HG02970 (cell line): ENCODE data around the gene ANGPTL7.
"Not testable (repeated sequence)": the region's sequence is repeated elsewhere in the genome, so short reads cannot be mapped to it uniquely, and the experiment has no call there.

Source experiments
- ATAC-seq: cut with Tn5 transposase; IDR thresholded peaks from one replicate; pipeline ENCODE4 v1.9.1; 2021; ENCODE audit warnings: mild to moderate bottlenecking, moderate library complexity, moderate number of reproducible peaks; ENCODE audit not compliant: unreplicated experiment, low FRiP score

ANGPTL7 gene

GRCh38 chr1:11188858-11189451 is at the start of gene ANGPTL7:
Gene ANGPTL7, plus strand, starts transcription at chr1:11189355. Its CDS starts 225 bp downstream, at chr1:11189580.
- no peak for ATAC-seq

DNA sequence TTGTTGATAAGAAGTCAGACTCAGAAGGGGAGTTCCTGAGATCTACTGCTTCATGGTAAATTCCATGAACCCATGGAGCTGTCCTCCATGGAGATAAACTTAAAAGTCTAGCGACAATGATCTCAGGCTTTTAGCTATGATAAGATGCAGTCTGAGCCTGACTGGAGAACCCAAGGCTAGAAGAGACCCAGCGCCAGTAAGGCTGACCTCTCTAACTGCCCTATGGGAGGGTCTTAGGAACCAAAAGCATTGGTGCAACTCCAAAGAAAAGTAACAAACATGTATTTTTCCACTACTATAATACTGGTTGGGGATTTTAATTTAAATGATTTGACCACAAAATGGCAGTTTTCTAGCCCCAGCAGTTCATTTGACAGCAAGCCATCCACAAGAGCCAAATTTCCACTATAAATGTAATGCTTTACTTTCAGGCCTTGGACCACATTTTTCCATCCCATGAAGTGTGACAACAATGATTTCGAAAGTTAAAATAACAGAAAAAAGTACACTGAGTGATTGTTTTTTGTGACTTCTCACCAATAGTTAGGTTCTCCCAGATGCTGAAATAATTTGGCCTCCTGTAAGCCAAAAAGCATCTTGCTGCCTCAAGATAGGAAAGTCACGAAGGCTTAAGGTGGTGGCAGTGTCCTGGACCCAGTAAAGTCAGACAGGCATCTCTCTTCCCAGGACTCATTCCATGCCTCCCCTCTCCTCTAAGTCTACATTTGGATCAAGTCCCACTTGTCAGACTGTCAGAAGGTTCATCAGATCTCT is 46.4 kb upstream of the ANGPTL7 start:
- no peak for ATAC-seq

DNA sequence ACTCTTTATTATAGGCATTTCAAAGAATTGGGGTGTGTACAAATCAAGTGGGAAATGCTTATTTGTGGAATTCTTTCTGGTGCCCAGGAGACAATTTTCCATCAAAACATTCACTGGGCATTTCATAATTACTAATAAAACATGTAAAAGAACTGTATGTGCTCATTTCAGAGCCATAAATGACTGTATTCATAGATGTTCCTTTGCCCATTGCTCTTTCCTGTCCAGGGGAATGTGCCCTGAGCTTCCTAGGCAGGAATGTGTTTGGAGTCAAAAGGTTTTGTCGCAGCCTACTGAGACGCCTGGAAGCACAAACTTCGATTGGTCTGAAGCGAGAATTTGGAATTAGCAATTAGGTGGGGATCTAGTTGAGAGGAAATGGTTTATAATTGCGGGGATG is 45.8 kb upstream of the ANGPTL7 start:
- ATAC-seq, result no peak

- no peak for ATAC-seq
Measured at GRCh38 chr1:11143907-11144306, 45.2 kb upstream of the ANGPTL7 start.

GRCh38 chr1:11144570-11145256 is 44.4 kb upstream of the ANGPTL7 start:
- ATAC-seq, result no peak

- no peak for ATAC-seq
Measured at GRCh38 chr1:11145741-11146140, 43.4 kb upstream of the ANGPTL7 start.

GRCh38 chr1:11147197-11147770 is 41.9 kb upstream of the ANGPTL7 start:
- ATAC-seq, result no peak

- no peak for ATAC-seq
Measured at GRCh38 chr1:11150326-11150725, 38.8 kb upstream of the ANGPTL7 start.

DNA sequence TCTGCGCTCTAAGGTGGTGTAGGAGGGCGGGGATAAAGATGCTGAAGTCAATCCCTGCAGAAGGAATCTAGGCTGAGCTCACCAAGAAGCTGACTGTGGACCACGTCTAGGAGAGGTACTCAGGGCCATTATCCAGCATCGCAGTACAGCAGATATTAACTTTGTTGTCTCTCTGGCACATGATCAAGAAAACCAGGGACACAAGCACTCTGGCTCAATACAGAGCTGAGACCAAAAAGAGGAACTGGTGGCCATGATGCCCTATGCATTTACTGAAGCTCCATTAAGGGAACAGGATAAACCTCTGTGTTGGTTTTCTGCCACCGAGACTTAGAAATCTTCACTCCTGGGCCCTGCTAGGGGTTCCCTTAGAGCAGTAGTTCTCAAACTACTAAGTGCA is 38.0 kb upstream of the ANGPTL7 start:
- ATAC-seq, result no peak

DNA sequence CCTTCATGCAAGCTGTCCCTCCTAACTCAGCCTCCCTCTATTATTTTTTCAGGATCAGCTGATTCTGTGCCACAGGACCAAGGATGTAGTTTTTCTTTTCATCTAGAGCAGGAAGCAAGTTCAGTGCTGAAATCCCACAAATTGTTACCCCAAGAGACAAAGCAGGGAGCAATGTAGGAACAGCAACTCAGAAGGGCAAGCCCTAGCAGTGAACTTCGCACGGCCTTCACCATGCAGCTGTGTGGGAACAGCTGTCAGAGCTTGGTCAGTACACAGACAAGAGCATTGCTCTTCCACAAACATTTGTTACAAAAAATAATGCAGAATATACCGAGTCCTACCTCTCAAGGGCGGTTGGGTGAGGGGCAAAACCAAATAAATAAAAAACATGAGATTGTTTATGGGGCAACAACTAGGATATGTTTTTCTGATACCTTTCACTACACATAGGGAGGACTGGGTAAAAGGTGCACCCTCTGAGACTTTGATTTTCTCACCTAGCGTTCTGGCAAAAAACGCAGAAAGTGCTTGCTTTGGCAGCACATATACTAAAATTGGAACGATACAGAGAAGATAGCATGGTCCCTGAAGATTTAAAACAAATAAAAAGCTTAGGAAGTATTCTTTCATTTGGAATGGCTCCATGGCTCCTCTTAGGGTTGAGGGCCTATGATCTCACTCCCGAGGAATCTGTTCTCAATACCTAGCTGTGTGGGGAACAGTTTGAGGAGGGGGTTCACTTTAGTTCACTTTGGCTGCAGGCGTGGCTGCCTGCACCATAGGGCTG is 37.1 kb upstream of the ANGPTL7 start:
- no peak for ATAC-seq

DNA sequence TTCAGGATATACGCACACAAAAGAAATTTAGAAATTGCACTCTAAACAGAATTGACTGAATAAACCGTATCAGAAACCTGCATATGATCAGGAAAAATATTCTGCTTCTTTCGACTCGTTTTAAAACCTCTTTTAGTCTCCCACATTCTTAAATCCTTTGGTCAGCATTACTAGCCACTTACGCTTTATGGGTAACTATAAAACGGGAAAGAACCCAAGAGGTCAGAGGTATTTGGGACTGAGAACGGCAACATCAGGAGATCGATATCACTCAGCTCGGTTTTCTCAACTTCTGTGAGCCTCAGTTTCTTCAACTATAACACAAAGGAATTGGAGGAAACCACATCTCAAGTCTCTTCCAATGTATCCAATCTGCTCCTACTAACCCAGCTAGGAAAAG is 36.4 kb upstream of the ANGPTL7 start:
- ATAC-seq, result no peak

- ATAC-seq, result no peak
Measured at GRCh38 chr1:11153184-11153583, 36.0 kb upstream of the ANGPTL7 start.

GRCh38 chr1:11156441-11156840 is 32.7 kb upstream of the ANGPTL7 start:
- ATAC-seq, result no peak

DNA sequence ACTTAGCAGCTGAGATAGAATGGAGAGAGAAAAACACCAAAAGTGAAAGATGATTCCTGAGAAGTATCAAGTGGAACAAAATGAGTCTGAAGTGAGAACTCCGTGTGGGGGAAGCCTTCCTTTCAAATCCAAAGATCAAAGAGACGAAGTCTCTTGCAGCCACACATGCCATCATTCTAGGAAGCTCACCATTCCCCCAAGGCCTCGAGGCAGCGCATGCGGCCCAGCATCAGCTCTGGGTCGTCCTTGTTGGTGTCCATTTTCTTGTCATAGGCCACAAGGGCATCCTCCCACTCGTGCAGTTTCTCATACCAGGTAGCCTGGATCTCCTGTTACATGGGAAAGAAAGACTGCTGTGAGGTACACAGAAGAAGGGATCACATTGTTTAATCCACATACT is 32.2 kb upstream of the ANGPTL7 start:
- ATAC-seq, result no peak

GRCh38 chr1:11157394-11157793 is 31.8 kb upstream of the ANGPTL7 start:
- no peak for ATAC-seq

GRCh38 chr1:11157867-11158266 is 31.3 kb upstream of the ANGPTL7 start:
- no peak for ATAC-seq

- no peak for ATAC-seq
Measured at GRCh38 chr1:11158291-11158690, 30.9 kb upstream of the ANGPTL7 start.

DNA sequence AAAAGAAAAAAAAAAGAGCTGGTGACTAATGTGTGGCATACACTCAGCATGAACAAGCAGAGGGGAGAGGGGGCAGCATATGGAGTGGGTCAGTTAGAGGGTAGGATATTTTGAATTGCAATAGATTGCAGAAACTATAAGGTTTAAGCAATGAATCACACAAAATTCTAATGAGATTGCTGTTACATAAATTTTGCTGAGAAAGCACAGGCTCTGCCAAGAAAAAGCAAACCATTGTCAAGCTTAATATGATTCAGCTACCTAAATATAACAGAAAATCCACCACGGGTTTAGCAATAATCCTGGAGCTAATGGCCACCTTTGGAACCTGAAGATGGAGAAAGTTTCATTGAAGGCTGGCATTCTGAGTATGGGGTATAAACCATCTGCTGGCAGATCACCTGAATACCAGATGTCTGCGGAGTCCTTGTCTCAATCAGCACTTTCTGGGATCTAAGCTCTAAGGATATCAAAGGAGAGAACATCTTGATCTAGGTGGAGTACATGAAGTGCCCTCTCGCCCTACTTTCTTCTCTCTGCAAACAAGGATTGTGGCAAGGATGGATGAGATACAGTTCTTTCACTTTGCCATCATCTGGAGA is 30.3 kb upstream of the ANGPTL7 start:
- ATAC-seq, result no peak

DNA sequence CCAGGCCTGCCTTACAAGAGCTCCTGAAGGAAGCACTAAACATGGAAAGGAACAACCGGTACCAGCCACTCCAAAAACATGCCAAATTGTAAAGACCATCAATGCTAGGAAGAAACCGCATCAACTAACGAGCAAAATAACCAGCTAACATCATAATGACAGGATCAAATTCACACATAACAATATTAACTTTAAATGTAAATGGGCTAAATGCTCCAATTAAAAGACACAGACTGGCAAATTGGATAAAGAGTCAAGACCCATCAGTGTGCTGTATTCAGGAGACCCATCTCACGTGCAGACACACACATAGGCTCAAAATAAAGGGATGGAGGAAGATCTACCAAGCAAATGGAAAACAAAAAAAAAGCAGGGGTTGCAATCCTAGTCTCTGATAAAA is 26.4 kb upstream of the ANGPTL7 start:
- not testable (repeated sequence) for ATAC-seq

GRCh38 chr1:11166744-11167143 is 22.4 kb upstream of the ANGPTL7 start:
- ATAC-seq, result not testable (repeated sequence)
